ENCODE measurements around the gene COL5A3.

GRCh38 chr19:10006752-10007323 lies 3.5 kb downstream of the COL5A3 start:
- no peak for TF ChIP-seq CTCF (conservative IDR thresholded peaks at IDR 0.05; ENCODE audit: low read depth in 2 of 2)
- no peak for TF ChIP-seq EZH2 (IDR thresholded peaks at IDR 0.05; ENCODE audit: low read depth, unreplicated experiment)
- TF ChIP-seq CREB1 (CRISPR knock-in tag; IDR thresholded peaks at IDR 0.05; ENCODE audit: low read depth) = no peak
- no peak for TF ChIP-seq EZH2phosphoT487 (IDR thresholded peaks at IDR 0.05; ENCODE audit: unreplicated experiment)
- no peak for TF ChIP-seq ZNF462 (CRISPR knock-in tag; IDR thresholded peaks at IDR 0.05)
